Smooth muscle cell (in vitro differentiated cells): Measurements from ENCODE around the gene ZNF593OS. TPM values are rescaled to one million over a fixed set of nuclear protein-coding genes. Genes with fewer than 3 reads are reported as not detected.

Experiments used
- DNase-seq: peaks from one replicate; lab custom pipeline; 2025; ENCODE audit not compliant: unreplicated experiment; lab: John Stamatoyannopoulos, UW
- H2AFZ ChIP-seq: fragments of 200-600 bp; sonication (generic); 2 replicates; pipeline ENCODE4 v1.6.0; 2016; ENCODE audit warnings: antibody characterized with exemption, low read depth, mild to moderate bottlenecking
- H3F3A ChIP-seq: fragments of 200-600 bp; sonication (generic); 2 replicates; pipeline ENCODE4 v1.6.0; 2017; ENCODE audit warnings: antibody characterized with exemption, low read depth
- H3K27ac ChIP-seq: fragments of 200-600 bp; sonication (generic); 2 replicates; pipeline ENCODE4 v1.5.1; 2016; ENCODE audit warnings: low read depth, mild to moderate bottlenecking
- H3K27me3 ChIP-seq: fragments of 200-600 bp; sonication (generic); 2 replicates; pipeline ENCODE4 v1.6.1; 2016; ENCODE audit warnings: low read depth, mild to moderate bottlenecking
- H3K36me3 ChIP-seq: fragments of 200-600 bp; sonication (generic); 2 replicates; pipeline ENCODE4 v1.5.1; 2016; ENCODE audit warnings: low read depth
- H3K4me1 ChIP-seq: fragments of 200-600 bp; sonication (generic); 2 replicates; pipeline ENCODE4 v1.5.1; 2016; ENCODE audit warnings: low read depth
- H3K4me2 ChIP-seq: fragments of 200-600 bp; sonication (generic); 2 replicates; pipeline ENCODE4 v1.6.0; 2016; ENCODE audit warnings: mild to moderate bottlenecking
- H3K4me3 ChIP-seq: fragments of 200-600 bp; sonication (generic); 2 replicates; pipeline ENCODE4 v1.5.1; 2016; ENCODE audit warnings: mild to moderate bottlenecking
- H3K79me2 ChIP-seq: fragments of 200-600 bp; sonication (generic); 2 replicates; pipeline ENCODE4 v1.6.0; 2016; ENCODE audit warnings: low read depth, mild to moderate bottlenecking
- H3K9ac ChIP-seq: fragments of 200-600 bp; sonication (generic); 2 replicates; pipeline ENCODE4 v1.6.0; 2016; ENCODE audit warnings: low read depth
- H3K9me3 ChIP-seq: fragments of 200-600 bp; sonication (generic); replicated peaks from 2 replicates; pipeline ENCODE4 v1.5.1; 2016; ENCODE audit warnings: low read depth
- H4K20me1 ChIP-seq: fragments of 200-600 bp; sonication (generic); 2 replicates; pipeline ENCODE4 v1.6.0; 2016; ENCODE audit warnings: low read depth
- CTCF ChIP-seq: fragments of 200-600 bp; sonication (generic); IDR thresholded peaks from 2 replicates; pipeline ENCODE4 v1.5.1; 2017; ENCODE audit warnings: borderline replicate concordance, mild to moderate bottlenecking, antibody characterized with exemption; ENCODE audit not compliant: insufficient read depth, poor library complexity, severe bottlenecking
- WGBS: methylation state at CpG from one replicate; pipeline ENCODE4 v1.1.7; 2016; ENCODE audit warnings: low lambda C conversion rate; 5-methylcytosine and 5-hydroxymethylcytosine counted together
- polyA plus RNA-seq: library from polyadenylated mRNA; unstranded; fragments of >200 nt; fragmentation: Nextera tagmentation; extraction: Ambion mirVana; gene quantifications from 2 replicates; pipeline ENCODE4 v1.2.1, GENCODE V29; 2016
- total RNA-seq: library from RNA; depleted of rRNA; stranded (reverse); fragments of >200 nt; gene quantifications from 2 replicates; pipeline ENCODE4 v1.2.3, GENCODE V29; 2014

The ZNF593OS gene
- not detected in 2 replicates for total RNA-seq
- 1.5 TPM in 1 of 2 replicates, not detected in the other for polyA plus RNA-seq

DNA sequence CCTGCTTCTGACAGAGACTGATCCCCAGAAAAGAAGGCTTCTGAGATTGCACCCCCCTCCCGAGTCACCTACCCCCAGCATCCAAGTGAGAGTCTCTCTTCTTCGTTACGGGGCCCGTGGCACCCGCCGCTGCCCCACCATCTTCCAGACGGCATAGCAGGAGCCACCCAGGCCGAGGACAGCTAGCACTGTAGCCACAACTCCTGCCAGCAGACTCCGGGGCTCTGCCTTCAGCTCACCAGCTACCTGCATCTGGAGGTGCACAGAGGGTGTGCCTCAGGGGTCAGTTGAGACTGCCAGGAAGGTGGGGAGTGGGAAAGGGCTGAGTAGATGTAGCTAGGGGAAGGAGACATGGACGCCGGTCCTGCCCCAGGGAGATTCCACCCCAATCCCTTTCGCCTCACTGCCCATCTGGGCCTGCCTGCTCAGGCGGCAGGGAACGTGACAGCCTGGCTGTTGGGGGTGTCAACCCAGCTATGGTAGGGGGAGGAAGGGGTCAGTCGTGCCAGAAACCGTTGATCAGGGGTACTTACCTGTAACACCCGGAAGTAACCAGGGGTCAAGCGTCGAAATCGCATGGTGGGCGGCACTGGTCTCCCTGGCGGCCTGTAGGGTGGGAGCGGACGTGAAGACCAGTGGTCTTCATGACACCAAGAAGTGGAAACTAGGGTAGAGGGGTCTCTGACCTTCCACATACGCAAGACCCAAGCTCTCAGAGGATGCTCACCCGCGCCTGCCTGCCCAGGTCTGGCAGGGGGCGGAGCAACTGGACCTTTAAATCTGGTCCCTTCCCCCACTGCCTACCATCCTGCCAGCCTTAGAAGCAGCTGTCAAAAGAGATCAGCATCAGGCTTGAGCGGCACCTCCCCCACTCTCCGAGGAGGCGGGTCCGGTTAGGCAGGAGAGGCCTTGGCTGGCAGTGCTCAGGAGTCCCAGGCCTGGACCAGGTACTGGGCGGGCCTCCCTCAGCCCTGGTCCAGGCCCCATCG, at the start of gene ZNF593OS:
Gene ZNF593OS, minus strand, starts transcription at position 749 of the 989 bp plus-strand sequence. Its CDS starts 171 bp downstream, at position 578.
- Histone ChIP-seq H3K27ac (no peak within 1 kb of the TSS), H3K27me3 (no peaks in the 10 kb centered on the region), H3K4me2 (peak within 1 kb of the TSS; percentile 97), H3K9me3 (no peaks in the 10 kb centered on the region), H3K4me3 (peak within 1 kb of the TSS; percentile 84), H3K9ac (no peak within 1 kb of the TSS), H3F3A (no peaks in the 10 kb centered on the region), H3K79me2 (peaks cover 4% of the 10 kb centered on the region), H2AFZ (no peak within 1 kb of the TSS), H3K36me3 (no peaks in the 10 kb centered on the region), H3K4me1 (peaks cover 20% of the 10 kb centered on the region), H4K20me1 (no peaks in the 10 kb centered on the region)
- WGBS = 95% methylated on average over 33 of the region's 34 CpGs
- no peak for DNase-seq
- TF ChIP-seq CTCF = no peak

DNA sequence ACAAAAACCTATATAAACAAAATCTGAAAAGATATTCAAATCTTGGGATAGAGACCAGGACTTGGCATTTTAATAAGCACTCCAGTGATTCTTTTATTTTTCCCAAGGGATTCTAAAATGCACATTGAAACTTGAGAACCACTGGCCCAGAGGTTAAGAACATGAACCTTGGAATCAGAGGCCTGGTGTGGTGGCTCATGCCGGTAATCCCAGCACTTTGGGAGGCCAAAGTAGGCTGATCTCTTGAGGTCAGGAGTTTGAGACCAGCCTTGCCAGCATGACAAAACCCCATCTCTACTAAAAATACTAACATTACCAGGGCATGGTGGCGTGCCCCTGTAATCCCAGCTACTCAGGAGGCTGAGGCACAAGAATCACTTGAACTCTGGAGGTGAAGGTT, 49.5 kb upstream of the ZNF593OS start:
- no peaks in the 10 kb centered on the region for H3K4me1 ChIP-seq
- H3K4me3 ChIP-seq = no peak overlapping the region
- no peaks in the 10 kb centered on the region for H4K20me1 ChIP-seq
- H3K9ac ChIP-seq = no peak overlapping the region
- H3K4me2 ChIP-seq = no peak overlapping the region
- DNase-seq = no peak
- 100% methylated on average over 2 of the region's 2 CpGs for WGBS
- no peaks in the 10 kb centered on the region for H3K79me2 ChIP-seq
- no peaks in the 10 kb centered on the region for H3K9me3 ChIP-seq
- TF ChIP-seq CTCF = no peak
- H3K36me3 ChIP-seq = no peaks in the 10 kb centered on the region
- H3F3A ChIP-seq = no peaks in the 10 kb centered on the region
- H3K27ac ChIP-seq = no peak overlapping the region
- no peak overlapping the region for H2AFZ ChIP-seq
- H3K27me3 ChIP-seq = no peaks in the 10 kb centered on the region

DNA sequence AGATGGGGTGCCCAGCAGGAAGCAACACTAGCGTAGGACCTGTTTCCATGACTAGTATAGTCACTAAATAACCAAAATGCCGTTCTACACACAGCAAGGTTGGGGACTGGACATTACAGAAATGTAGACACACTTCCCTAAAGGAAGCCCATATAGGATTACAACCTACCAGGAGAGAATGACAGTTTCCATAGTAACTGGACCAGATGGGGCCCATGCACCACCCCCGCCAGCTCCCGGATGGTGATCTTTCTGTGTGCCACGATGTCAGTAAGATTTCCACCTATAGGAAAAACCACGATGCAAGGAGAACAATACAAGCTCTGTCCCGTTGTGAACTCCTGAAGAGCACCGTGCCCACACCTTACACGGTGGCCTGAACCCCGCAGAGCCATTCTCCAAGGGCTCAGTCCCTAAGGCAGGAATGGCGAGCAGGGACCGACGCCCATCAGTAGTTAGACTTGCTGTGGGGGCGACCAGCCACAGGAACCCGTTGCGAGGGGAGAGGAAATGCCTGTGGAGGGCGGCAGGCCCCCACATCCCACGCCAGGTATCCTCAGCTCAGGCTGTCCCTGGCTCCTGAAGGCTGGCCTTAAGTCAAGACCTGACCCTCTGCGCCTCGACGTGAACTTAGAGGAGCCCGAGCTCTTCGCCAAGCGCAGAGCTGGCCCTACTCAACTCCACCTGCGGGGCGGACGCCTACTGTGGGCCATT, 48.7 kb upstream of the ZNF593OS start:
- no peak for TF ChIP-seq CTCF
- Histone ChIP-seq H3K27ac (no peak overlapping the region), H3K4me3 (no peak overlapping the region), H3K4me2 (no peak overlapping the region), H4K20me1 (no peaks in the 10 kb centered on the region), H3K27me3 (no peaks in the 10 kb centered on the region), H3F3A (no peaks in the 10 kb centered on the region), H3K9me3 (no peaks in the 10 kb centered on the region), H3K36me3 (no peaks in the 10 kb centered on the region), H3K9ac (no peak overlapping the region), H2AFZ (no peak overlapping the region), H3K4me1 (no peaks in the 10 kb centered on the region), H3K79me2 (no peaks in the 10 kb centered on the region)
- no peak for DNase-seq
- 86% methylated on average over 27 of the region's 27 CpGs for WGBS
